Peyer's patch (tissue), 4 donors: ENCODE data around the gene RABEPK.

Experiments
- CTCF ChIP-seq, 6 experiments: fragments of 450-650 bp in 4 of 6; fragments of 200-600 bp in 2 of 6; sonication (generic) in 1 of 6; IDR thresholded peaks; one replicate each; pipeline ENCODE4 v1.5.1; 2017 to 2019; ENCODE audit warnings: antibody characterized with exemption in 6 of 6, mild to moderate bottlenecking in 3 of 6, moderate library complexity in 1 of 6
- POLR2A ChIP-seq, 2 donors: fragments of 450-650 bp; IDR thresholded peaks; one replicate each; pipeline ENCODE4 v1.5.1; 2017; ENCODE audit warnings: antibody characterized with exemption in 2 of 2, mild to moderate bottlenecking in 2 of 2, moderate library complexity in 2 of 2

- no peak for TF ChIP-seq CTCF (IDR thresholded peaks at IDR 0.05)
- no peak for TF ChIP-seq POLR2A (IDR thresholded peaks at IDR 0.05)
These were observed 43.8 kb upstream of the RABEPK start for GRCh38 chr9:125156551-125156950.
